Thyroid gland (tissue), 4 donors: ENCODE measurements around the gene COL23A1. TPM values are rescaled to one million over a fixed set of nuclear protein-coding genes. Genes with fewer than 3 reads are reported as not detected.

Source experiments
- DNase-seq, 2 donors: peaks; one replicate each; pipeline ENCODE4 v3.0.0-alpha.2; 2019
- H3K27ac ChIP-seq, 3 donors: fragments of 200-600 bp; sonication (generic); 1 replicate in 2 of 3; 2 replicates in 1 of 3; pipeline ENCODE4 v1.5.1; 2016 to 2019; ENCODE audit warnings: mild to moderate bottlenecking in 1 of 3, moderate library complexity in 1 of 3
- H3K27me3 ChIP-seq: fragments of 200-600 bp; sonication (generic); one replicate; pipeline ENCODE4 v1.5.1; 2019
- H3K36me3 ChIP-seq, 2 donors: fragments of 200-600 bp; sonication (generic); one replicate each; pipeline ENCODE4 v1.5.1; 2016 to 2019
- H3K4me1 ChIP-seq, 2 donors: fragments of 200-600 bp; sonication (generic); one replicate each; pipeline ENCODE4 v1.5.1; 2017 to 2019
- H3K4me3 ChIP-seq, 3 donors: fragments of 200-600 bp; sonication (generic); replicated peaks in 1 of 3; 1 replicate in 2 of 3; 2 replicates in 1 of 3; pipeline ENCODE4 v1.5.1; 2016; ENCODE audit warnings: mild to moderate bottlenecking in 1 of 3
- H3K9me3 ChIP-seq: fragments of 200-600 bp; sonication (generic); one replicate; pipeline ENCODE4 v1.5.1; 2017
- CTCF ChIP-seq, 6 experiments: fragments of 200-600 bp in 3 of 6; fragments of 450-650 bp in 3 of 6; sonication (generic) in 3 of 6; IDR thresholded peaks; one replicate each; pipeline ENCODE4 v1.5.1; 2016 to 2019; ENCODE audit warnings: antibody characterized with exemption in 6 of 6, mild to moderate bottlenecking in 2 of 6, inconsistent platforms in 1 of 6, moderate library complexity in 1 of 6
- POLR2A ChIP-seq, 2 donors: fragments of 450-650 bp; IDR thresholded peaks; one replicate each; pipeline ENCODE4 v1.6.1; 2017; ENCODE audit warnings: antibody characterized with exemption in 2 of 2, mild to moderate bottlenecking in 2 of 2, moderate library complexity in 1 of 2
- WGBS, 2 donors: methylation state at CpG; one replicate each; pipeline ENCODE4 v1.1.5; 2017; 5-methylcytosine and 5-hydroxymethylcytosine counted together
- intact Hi-C: fragments of 100-400 bp; cut with DNase I; formaldehyde crosslinking; loops from one replicate; pipeline ENCODE4 v1.15.1; 2023
- total RNA-seq, 4 donors: library from RNA; depleted of rRNA; stranded (reverse); fragments of >200 nt; gene quantifications; one replicate each; pipeline ENCODE4 v1.2.3, GENCODE V29; 2016

COL23A1 gene
- total RNA-seq, 4 donors from 2014 or later = 76.6 to 108 (median 95.7) TPM

- WGBS, 2 donors = 80 to 86% methylated on average over 7 of the region's 7 CpGs
These were observed 115.5 kb downstream of the COL23A1 start for GRCh38 chr5:178474562-178475184.

GRCh38 chr5:178473854-178474253 is 116.3 kb downstream of the COL23A1 start:
- intact Hi-C loops = no loop called here
- WGBS, 2 donors = 49 to 51% methylated on average over 7 of the region's 7 CpGs
- peak in 1 of 2 donors; percentile 40 for DNase-seq
- no peaks in the 10 kb centered on the region for H3K36me3 ChIP-seq
- H3K9me3 ChIP-seq = no peaks in the 10 kb centered on the region
- no peaks in the 10 kb centered on the region for H3K27me3 ChIP-seq
- H3K4me3 ChIP-seq = no peak overlapping the region
- TF ChIP-seq CTCF (IDR thresholded peaks at IDR 0.05) (no peak), POLR2A (IDR thresholded peaks at IDR 0.05) (no peak)
- H3K27ac ChIP-seq = no peak overlapping the region
- peaks cover 0 to 19% of the 10 kb centered on the region in 2 donors for H3K4me1 ChIP-seq

More at GRCh38 chr5:178474562-178475184, 115.5 kb downstream of the COL23A1 start:
- Histone ChIP-seq H3K9me3 (no peaks in the 10 kb centered on the region), H3K27me3 (no peaks in the 10 kb centered on the region), H3K36me3 (no peaks in the 10 kb centered on the region), H3K4me3 (no peak overlapping the region), H3K4me1 (peaks cover 0 to 19% of the 10 kb centered on the region in 2 donors), H3K27ac (no peak overlapping the region)
- intact Hi-C loops = no loop called here
- no peak for TF ChIP-seq POLR2A (IDR thresholded peaks at IDR 0.05)
- TF ChIP-seq CTCF (IDR thresholded peaks at IDR 0.05) = no peak
- no peak for DNase-seq

DNA sequence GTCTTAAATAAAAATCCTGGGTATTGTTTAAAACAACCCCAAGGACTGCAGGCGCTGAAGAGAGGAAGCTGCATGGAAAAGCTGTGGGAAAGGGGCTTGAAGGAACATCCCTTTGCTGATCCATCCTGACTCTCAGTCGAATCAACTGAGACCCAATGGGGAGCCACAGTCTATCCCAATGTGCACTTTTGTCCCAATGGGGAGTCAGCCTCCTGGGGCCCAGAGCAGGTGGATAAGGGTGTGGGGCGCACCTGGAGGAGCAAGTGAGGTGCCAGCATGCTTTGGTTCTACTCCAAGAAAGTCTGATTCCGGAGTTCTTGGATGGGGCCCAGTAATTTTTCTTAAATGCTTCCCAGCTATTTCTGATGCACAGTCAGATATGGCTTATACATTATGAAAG is 118.1 kb downstream of the COL23A1 start:
- TF ChIP-seq CTCF (IDR thresholded peaks at IDR 0.05) = no peak
- no peak for TF ChIP-seq POLR2A (IDR thresholded peaks at IDR 0.05)
- H3K27me3 ChIP-seq = no peaks in the 10 kb centered on the region
- no peak for DNase-seq
- intact Hi-C loops = no loop called here
- H3K27ac ChIP-seq = no peak overlapping the region
- H3K36me3 ChIP-seq = no peaks in the 10 kb centered on the region
- peaks cover 0 to 27% of the 10 kb centered on the region in 2 donors for H3K4me1 ChIP-seq
- H3K4me3 ChIP-seq = no peak overlapping the region
- 64 to 65% methylated on average over 4 of the region's 4 CpGs for WGBS, 2 donors
- H3K9me3 ChIP-seq = no peaks in the 10 kb centered on the region

GRCh38 chr5:178471711-178472110 is 118.5 kb downstream of the COL23A1 start:
- peaks cover 0 to 30% of the 10 kb centered on the region in 2 donors for H3K4me1 ChIP-seq
- WGBS, 2 donors = 94 to 95% methylated on average over 8 of the region's 8 CpGs
- no peak overlapping the region for H3K27ac ChIP-seq
- no peak for TF ChIP-seq CTCF (IDR thresholded peaks at IDR 0.05)
- TF ChIP-seq POLR2A (IDR thresholded peaks at IDR 0.05) = no peak
- DNase-seq = no peak
- H3K27me3 ChIP-seq = no peaks in the 10 kb centered on the region
- H3K4me3 ChIP-seq = no peak overlapping the region
- no peaks in the 10 kb centered on the region for H3K36me3 ChIP-seq
- no peaks in the 10 kb centered on the region for H3K9me3 ChIP-seq
- intact Hi-C loops = no loop called here

DNA sequence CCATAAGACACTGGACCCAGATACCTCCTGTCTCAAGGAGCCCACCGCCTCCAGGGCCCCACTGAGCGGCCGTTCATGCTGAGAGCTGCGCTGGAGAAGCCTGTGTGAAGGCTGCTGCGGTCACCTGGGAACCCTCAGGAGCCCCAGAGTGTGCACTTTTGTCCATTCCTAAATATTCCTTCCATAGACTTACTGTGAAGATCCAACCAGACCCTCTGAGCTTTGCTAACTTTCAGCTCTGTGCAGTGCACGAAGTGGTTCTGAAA is 119.5 kb downstream of the COL23A1 start:
- Histone ChIP-seq H3K9me3 (no peaks in the 10 kb centered on the region), H3K27ac (no peak overlapping the region), H3K36me3 (no peaks in the 10 kb centered on the region), H3K27me3 (no peaks in the 10 kb centered on the region), H3K4me1 (peaks cover 0 to 33% of the 10 kb centered on the region in 2 donors), H3K4me3 (no peak overlapping the region)
- DNase-seq = no peak
- TF ChIP-seq POLR2A (IDR thresholded peaks at IDR 0.05) (no peak), CTCF (IDR thresholded peaks at IDR 0.05) (no peak)
- intact Hi-C loops = no loop called here
- WGBS, 2 donors = 77 to 88% methylated on average over 6 of the region's 6 CpGs
